HTR-8/SVneo (cell line): ENCODE measurements around the gene ETV5.
A peak's percentile ranks its signal among the peaks of the same experiment; 100 is the strongest.

Source experiments
- DNase-seq: peaks from one replicate; pipeline ENCODE4 v3.0.0; 2011; ENCODE audit warnings: low spot score, mixed read lengths; ENCODE audit not compliant: insufficient read length
- FAIRE-seq: peaks from 2 replicates; lab custom pipeline; 2011; peaks lifted over from hg19 to GRCh38; lab: Jason Lieb, UNC

The ETV5 gene

DNA sequence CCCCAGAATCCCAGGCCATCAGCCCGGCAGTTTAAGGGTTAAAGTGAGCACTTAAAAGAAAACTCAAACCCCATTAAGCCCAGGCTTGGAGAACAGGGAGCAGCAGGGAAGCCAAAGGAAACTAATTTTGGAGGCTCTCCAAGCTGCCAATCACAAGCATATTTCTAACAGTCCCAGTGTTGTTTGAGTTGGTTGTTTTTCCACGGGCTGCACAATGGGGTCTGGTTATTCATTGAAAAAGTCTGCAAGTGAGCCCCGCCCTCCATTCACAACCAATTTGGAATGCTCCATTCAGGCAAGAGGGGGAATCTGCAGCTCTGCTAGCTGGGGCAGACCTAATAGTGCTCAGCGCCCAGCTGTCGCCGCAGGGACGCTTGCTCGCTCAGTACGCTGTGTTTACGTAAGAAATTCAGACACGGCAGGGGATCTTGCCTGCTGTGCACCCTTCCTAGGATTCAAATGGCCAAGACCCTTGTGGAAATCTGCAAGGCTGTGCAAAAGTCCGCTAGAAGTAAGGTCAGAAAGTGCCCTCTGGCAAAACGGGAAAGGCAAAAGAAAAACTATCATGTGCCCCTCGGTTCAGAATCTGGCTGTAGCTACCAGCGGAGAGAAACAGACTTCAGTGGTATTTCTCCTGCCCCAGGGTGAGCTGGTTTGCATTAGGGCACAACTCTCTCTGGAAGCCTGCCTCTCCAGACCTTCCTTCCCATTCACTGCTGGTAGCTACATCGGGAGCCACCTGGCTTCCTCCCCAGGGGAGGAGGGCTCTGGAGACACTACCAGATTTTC is 11.0 kb downstream of the ETV5 start:
- DNase-seq = peak; percentile 48
- FAIRE-seq = peak; percentile 76

DNA sequence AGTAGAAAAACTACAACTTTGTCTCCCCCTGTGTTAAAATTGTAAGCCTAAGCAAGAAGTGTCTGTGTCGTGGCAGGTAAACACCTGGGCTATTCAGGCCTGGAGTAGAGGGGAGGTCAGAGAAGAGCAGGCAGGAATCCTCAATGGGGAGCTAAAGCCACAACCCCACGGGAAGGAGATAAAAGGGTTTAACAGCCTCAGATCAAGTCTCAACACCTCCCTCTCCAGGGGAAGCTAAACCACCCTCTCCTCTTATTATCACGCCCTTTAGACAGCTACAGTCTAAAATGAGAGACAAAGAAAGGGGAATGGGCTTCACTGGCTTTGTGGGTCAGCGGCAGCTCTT is 11.6 kb downstream of the ETV5 start:
- FAIRE-seq (no peak), DNase-seq (no peak)

DNA sequence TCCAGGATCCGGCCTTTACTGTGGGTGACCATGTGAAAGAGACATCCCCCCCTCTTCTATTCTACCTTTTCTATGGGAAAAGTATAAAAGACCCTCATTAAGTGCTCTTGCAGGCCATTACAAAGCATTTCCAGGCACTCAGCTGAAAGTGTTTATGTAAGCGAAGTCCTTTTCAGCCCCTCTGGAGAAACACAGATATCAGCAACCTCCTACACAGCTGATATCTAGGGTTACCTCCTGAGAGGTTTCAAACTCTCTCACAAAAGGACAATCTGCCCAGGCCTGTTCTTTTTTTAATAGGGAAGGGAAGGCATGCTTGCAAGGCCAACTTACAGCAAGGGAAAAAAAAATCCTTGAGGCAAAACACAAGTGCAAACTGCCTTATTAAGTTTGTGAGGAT is 12.6 kb downstream of the ETV5 start:
- DNase-seq (no peak), FAIRE-seq (no peak)

DNA sequence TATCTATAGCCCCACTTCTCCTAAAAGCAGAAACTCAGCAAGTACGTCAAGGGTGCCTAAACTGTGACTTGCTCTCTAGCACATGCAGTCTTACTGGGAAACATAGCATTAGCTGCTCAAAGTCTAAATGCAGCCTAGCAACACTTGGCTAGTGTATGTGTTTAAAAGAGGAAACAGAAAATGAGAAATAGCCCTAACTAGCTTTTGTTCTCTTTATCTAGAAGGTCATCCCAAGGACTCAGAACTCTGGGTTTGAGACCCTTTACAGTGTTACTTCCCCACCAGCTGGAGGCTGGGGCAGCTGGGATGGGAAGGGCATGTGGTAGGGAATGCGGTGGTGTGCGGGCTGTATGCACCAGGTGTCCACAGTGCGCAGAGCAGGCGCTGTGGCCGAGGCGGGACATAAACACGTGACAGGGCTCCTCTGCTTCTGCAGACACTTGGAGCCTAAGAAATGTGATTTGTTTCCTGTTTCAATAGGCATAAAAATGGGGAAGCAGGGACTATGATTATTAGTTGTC is 13.3 kb downstream of the ETV5 start:
- DNase-seq (no peak), FAIRE-seq (no peak)

DNA sequence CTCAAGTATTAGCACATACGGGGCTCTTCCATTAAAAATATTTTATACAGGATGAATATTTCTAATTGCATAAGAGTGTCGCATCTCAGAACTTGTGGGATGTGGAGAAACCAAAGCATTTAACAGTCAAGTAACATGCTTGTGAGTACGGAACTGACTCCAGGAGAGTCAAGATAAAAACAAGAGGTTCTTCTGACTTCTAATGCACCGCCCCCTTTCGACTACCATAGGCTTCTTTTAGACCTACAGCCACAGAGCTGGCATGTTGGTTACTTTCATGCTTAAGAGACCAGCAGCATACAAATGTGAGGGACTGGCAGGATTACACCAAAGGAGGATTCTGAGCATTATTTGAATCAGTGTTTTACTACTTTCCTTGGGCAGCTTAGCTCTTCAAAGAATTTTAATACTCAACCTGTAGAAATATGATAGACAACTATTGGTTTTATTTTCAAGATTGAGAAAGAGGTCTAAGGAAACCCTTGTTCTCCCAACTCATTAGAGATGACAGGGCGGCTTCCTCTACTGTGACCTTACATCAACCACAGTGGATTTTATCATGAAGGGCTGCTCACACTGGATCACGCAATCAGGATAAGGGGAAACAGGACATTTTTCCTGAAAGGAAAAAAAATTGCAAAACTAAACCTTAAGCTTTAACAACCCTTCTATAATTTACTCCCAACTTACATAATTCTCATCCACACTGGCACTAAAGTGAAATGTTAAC is 14.0 kb downstream of the ETV5 start:
- FAIRE-seq (no peak), DNase-seq (no peak)

DNA sequence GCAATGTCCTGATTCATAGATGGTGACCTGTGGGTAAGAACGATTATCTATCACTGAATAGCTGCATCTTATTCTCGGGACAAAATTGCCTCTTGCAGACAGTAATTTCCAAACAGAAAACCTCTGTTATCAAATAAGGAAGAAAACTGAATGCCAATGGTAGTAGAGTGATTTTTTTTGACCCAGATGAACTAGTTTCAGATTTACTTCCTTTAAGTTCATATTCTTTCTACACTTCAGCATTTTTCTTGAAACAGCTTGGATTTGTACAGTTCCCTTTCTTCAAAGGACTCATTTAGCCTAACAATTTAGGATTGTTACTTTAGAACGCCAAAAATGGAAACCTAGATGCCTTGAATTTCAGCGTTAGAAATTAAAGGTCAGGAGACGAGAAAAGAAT is 14.6 kb downstream of the ETV5 start:
- DNase-seq (no peak), FAIRE-seq (no peak)

DNA sequence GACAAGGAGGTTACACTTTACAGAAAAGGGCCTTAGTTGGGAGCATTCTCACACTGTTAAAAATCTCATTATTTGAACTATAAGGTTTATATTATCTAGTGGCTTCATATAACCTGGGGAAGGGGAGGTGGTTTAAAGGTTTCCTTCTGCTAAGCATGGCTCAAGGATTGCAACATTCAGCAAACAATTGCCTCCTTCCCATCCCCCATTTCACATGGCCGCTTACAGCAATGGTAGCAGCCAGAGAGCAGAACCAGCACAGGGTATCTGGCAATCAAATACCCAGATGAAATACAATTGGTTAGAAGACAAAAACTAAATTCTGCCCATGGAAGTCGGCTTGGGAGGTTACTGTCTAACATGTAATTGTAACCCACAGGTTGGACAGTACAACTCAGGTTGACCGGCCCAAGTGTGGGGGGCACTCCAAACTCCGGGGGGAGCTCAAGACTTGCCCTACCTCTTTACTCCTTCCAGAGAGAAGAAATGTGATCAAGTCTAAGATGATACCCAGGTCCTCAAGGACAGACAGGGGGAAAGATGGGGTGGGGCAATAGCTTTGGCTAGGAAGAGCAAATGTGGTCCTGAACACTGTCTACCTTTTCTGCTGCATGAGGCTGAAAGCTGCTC is 15.5 kb downstream of the ETV5 start:
- no peak for DNase-seq

DNA sequence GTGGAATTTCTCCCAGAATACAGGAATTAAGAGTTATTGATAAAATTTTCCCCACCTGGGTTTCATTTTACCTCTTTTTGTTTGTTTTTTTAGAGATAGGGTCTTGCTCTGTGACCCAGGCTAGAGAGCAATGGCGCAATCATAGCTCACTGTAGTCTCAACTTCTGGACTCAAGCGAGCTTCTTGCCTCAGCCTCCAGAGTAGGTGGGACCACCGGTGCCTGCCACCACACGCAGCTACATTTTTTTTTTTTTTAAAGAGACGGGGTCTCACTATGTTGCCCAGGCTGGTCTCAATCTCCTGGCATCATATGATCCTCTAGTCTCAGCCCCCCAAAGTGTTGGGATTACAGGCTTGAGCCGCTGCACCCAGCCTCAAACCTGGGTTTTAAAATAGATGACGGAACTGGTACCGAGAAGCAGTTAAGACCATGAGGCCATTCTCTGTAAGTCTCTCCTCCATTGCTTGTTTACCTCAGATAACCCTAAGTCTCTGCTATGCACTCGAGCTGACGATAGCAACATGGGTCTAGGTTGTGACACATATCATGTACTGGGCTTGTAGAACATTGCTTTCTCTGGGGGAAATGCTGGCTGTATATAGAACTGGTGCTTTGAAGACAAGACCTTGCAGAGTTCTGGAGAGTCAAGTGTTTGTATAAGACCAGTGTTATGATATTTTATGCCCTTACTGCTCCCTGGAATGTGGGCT is 16.4 kb downstream of the ETV5 start:
- FAIRE-seq (no peak), DNase-seq (no peak)

More for the DNA sequence above, 15.5 kb downstream of the ETV5 start:
- no peak for FAIRE-seq

DNA sequence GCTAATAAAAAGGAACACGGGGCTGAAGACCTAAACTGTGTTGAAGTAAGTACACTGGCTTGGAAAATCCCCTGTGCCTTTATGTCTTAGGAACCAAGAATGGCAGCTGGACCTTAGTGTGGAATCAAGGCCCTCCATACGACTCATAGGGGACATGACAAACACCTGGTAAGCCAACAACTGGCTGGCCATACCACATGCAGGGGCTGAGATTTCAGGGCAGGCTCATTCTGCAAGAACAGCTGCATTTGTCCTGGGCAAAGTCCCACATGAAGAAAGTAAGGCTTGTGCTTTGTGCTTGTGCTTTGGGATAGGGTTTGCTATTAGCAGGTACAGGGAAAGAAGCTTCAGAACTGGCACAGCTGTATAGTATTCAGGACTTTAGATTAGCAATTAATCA is 18.0 kb downstream of the ETV5 start:
- FAIRE-seq (no peak), DNase-seq (no peak)

DNA sequence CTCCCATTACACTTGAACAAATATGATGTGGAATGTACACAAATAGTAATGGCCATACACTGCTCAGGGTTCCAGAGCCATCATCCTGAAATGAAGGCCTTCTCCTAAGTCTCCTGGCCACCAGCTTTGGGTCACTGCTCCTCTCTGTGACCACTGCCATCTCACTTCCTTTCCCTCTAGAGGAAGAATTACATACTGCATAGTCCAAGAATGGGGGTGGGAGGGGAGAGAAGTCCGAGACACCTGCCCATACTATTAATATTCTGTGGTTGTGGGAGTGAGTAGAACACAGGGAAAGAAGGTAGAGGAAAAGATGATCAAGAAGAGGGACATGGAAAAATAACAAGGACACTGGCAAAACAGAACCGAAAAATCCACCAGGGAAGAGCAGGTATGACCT is 20.6 kb downstream of the ETV5 start:
- no peak for FAIRE-seq
- no peak for DNase-seq

DNA sequence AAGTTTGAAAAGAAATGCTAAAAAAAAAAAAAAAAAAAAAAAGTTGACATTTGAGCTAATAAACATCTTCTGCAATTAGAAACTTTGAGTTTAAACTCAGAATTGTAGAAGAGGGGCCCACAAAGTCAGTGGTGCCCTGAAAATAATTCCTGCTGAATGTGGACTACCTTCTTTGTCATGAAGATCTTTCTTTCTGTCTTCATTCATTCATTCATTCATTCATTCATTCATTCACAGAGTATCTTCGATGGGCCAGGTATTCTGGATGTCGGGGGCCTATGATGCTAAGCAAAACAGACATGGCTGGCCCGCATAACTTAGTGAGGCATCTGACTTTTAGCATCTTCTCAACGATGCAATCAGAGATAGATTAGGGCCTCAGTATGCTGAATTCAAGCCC is 24.6 kb downstream of the ETV5 start:
- FAIRE-seq (no peak), DNase-seq (no peak)

DNA sequence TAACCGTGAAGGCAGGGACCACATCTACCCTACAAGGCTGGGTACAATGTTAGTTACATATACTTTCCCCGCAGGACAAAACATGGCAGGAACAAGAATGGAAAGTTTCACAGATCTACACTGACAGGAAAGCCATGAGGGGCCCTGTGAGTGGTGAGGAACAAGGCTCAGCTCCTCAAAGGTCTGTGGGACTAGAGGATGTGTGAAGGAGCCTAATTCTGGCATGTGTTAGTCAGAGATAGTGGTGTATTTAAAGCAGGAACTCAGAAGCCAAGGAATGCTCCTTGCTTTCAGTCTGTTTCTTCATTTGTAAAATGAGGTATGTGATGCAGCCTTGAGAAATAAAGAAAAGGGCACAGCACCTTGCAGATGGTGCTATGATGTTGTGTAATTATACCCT is 25.1 kb downstream of the ETV5 start:
- DNase-seq (no peak), FAIRE-seq (no peak)

DNA sequence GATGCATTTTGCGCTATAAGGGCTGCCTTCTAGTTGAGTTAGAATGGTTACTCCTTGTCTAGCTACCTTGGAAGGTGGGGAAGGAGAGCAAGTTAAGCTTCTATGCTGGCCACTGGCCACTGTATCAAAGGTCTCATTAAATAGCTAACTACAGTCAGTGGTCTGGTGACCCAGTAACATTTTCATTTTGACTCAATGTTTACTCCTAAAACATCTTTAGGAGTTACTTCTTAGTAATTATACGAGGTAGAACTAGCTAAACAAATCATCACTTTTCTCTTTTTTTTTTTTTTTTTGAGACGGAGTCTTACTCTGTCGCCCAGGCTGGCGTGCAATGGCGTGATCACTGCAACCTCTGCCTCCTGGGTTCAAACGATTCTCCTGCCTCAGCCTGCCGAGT is 26.7 kb downstream of the ETV5 start:
- DNase-seq (no peak), FAIRE-seq (no peak)

DNA sequence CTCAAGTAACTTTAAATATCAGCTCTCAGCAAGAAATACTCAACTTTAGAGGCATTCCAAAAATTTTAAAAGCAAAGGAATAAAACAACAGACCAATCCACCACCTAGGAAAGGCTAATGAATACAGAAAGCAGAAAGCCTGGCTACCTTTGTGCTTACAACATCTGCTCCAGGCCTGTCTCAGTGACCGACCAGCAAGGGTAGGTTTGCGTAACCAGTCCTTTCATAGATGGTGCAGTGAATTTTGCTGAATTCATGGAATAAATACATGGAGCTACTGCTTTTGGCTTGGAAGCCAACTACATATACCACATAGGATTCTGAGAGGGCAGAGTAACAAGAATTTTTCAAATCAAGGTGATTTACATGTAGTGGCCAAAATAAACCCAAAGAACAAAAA is 27.2 kb downstream of the ETV5 start:
- no peak for DNase-seq
- FAIRE-seq = no peak

DNA sequence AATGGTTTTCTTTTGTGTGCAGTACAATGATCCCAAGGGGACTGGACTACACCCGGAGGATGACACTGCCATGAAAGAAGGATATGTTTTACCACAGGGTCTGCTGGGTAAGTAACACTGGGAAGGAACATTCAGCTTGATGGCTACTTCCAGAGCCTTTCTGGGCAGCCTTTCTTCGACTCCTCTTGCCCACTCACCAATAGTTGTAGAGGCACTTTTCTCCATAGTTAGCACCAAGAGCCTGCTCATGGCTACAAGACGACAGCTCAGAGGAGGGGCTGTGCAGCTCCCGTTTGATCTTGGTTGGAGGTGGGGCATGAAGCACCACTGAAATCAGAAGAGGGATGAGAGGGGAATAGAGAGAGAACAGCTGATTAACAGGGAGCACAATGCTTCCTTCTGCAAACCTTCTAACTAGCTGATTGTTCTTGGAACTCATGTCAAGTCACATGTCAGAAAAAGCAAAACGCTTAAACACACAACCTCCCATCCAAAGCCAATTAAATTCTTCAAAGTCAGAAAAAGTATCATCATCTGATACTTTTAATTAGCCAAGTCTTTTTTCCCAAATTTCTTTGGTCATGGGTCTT is 27.9 kb downstream of the ETV5 start:
- FAIRE-seq = no peak
- no peak for DNase-seq

DNA sequence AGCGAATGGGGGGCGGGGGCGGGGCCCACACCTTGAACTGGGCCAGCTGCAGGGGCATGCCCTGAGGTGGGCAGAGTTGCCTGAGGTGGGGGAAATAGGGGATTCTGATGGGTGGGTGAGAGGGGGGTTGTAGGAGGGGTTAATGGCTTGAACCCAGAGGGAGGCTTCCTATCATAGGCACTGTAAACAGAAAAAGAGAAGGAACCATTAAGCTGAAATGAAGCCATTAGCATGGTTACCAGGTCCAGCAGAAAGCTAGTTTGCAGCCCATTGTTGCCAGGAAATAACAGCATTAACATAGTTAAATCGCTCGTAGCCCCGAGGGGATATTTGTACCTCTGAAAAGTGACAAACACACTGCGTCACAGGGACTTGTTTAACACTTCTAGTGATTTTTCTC is 29.0 kb downstream of the ETV5 start:
- DNase-seq (no peak), FAIRE-seq (no peak)

DNA sequence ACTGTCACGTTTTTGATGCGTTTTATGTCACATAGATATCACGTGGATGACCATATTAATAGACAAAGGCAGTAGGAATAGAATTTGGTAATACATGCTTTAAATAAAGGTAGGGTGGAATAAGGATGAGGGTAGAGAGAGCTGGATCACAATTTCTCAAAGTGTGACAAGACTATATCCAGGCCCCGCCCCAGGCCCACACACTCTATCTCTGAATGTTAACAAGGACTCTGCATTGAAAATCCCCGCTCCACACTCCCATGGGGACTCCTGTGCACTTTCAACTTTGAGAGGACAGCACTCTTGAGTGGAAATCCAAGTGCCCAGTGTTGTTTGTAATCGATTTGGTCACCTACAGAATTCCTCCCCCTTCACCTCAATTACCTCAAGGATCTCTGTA is 31.4 kb downstream of the ETV5 start:
- no peak for FAIRE-seq

DNA sequence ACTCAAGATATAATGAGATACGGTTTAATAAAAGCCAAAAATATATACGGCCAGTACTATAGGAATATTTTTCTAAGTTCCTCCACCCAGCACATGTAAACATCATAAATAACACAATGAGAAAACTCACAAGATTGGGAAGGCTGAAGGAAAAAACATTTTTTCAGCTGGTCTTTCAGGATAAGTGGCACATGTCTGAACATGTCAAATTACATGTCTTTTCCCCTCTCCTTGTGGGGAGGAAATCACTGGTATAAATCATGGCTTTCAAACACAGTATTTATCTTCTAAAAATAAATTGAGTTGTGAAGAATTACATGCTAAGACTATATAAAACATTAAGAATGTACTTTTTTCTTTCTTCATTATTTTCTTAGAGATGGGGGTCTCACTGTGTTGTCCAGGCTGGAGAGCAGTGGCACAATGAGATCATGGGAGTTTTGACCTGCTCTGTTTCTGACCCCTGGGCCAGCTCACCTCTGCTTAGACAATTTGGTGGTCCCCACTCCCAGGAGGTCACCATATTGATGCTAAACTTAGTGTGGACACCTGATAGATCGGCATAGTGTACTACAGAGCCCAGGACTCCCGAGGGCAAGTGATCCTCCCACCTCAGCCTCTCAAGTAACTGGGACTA is 32.8 kb downstream of the ETV5 start:
- no peak for FAIRE-seq
- no peak for DNase-seq

More for the DNA sequence above, 31.4 kb downstream of the ETV5 start:
- DNase-seq = no peak

DNA sequence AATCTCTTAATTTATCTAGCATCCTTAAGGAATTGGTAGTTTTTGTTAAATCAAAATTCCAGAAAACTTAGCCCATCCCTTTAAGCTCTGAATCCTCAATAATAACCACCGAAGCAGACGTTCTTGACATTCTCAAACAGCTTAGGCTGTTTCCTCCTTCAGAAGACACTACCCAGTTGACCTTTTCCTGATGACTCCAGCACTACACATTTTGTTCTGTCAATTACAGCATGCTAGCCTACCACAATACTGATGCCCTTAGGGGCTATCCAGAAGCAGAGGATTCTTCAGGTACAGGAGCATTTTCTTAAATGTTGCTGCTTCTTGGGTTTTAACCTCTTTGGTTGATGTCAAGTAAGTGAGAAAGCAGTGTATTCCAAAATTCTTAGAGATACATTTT is 33.4 kb downstream of the ETV5 start:
- no peak for FAIRE-seq
- no peak for DNase-seq

DNA sequence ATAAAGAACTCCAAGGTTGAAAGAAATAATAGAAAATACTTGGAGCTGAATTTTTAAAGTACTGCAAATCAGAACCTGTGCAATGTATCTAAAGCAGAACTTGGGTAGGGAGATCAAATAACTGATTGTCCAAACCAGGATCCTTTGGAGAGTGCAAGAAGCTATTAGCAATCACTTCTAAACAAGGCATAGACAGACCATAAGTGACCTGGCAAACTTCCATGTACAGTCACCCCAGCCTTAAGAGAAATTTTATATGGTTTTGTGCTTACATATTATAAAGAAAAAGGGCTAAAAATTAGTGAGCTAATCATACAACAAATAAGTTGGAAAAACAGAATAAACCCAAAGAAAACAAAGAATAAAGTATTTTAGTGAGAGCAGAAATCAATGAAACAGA is 35.2 kb downstream of the ETV5 start:
- no peak for FAIRE-seq
- DNase-seq = no peak
